ENCODE data around the gene SUZ12. TPM values are rescaled to one million over a fixed set of nuclear protein-coding genes. Genes with fewer than 3 reads are reported as not detected.
"Not testable (repeated sequence)": the region's sequence is repeated elsewhere in the genome, so short reads cannot be mapped to it uniquely, and the experiment has no call there.

The SUZ12 gene
- total RNA-seq, 1 donor from 2014 or later: 23.8 TPM

- no peak for DNase-seq
- no peaks in the 10 kb centered on the region for H3K4me1 Mint-ChIP-seq (ENCODE audit: low read depth, unreplicated experiment)
- H3K36me3 Mint-ChIP-seq (ENCODE audit: unreplicated experiment): no peaks in the 10 kb centered on the region
- H3K9me3 Mint-ChIP-seq (ENCODE audit: unreplicated experiment): peaks cover 2% of the 10 kb centered on the region
- no peak for TF ChIP-seq CTCF (IDR thresholded peaks at IDR 0.05; ENCODE audit: partially characterized antibody, unreplicated experiment)
- H3K27me3 Mint-ChIP-seq (ENCODE audit: unreplicated experiment): no peaks in the 10 kb centered on the region
- H3K4me3 Mint-ChIP-seq (ENCODE audit: unreplicated experiment): no peak overlapping the region
- no peak overlapping the region for H3K27ac Mint-ChIP-seq (ENCODE audit: unreplicated experiment)
These were observed 5.1 kb upstream of the SUZ12 start for GRCh38 chr17:31931756-31932155.

- no peak for DNase-seq
- H3K36me3 Mint-ChIP-seq (ENCODE audit: unreplicated experiment): no peaks in the 10 kb centered on the region
- H3K27ac Mint-ChIP-seq (ENCODE audit: unreplicated experiment): no peak overlapping the region
- H3K27me3 Mint-ChIP-seq (ENCODE audit: unreplicated experiment): no peaks in the 10 kb centered on the region
- peak overlapping the region; percentile 65 for H3K4me3 Mint-ChIP-seq (ENCODE audit: unreplicated experiment)
- H3K9me3 Mint-ChIP-seq (ENCODE audit: unreplicated experiment): peaks cover 6% of the 10 kb centered on the region
- peaks cover 5% of the 10 kb centered on the region for H3K4me1 Mint-ChIP-seq (ENCODE audit: low read depth, unreplicated experiment)
- TF ChIP-seq CTCF (IDR thresholded peaks at IDR 0.05; ENCODE audit: partially characterized antibody, unreplicated experiment): no peak
These were observed 1.3 kb upstream of the SUZ12 start for GRCh38 chr17:31935512-31935911.

- not testable (repeated sequence) for DNase-seq; H3K9me3 Mint-ChIP-seq (ENCODE audit: unreplicated experiment); H3K36me3 Mint-ChIP-seq (ENCODE audit: unreplicated experiment); H3K4me1 Mint-ChIP-seq (ENCODE audit: low read depth, unreplicated experiment); H3K27me3 Mint-ChIP-seq (ENCODE audit: unreplicated experiment)
- Mint-ChIP-seq H3K4me3 (ENCODE audit: unreplicated experiment) (peak overlapping the region; percentile 85), H3K27ac (ENCODE audit: unreplicated experiment) (peak overlapping the region; percentile 80)
These were observed 1.3 kb downstream of the SUZ12 start for GRCh38 chr17:31937926-31938641.

- H3K9me3 Mint-ChIP-seq (ENCODE audit: unreplicated experiment); H3K27me3 Mint-ChIP-seq (ENCODE audit: unreplicated experiment); H3K27ac Mint-ChIP-seq (ENCODE audit: unreplicated experiment); DNase-seq; H3K4me3 Mint-ChIP-seq (ENCODE audit: unreplicated experiment); H3K4me1 Mint-ChIP-seq (ENCODE audit: low read depth, unreplicated experiment); H3K36me3 Mint-ChIP-seq (ENCODE audit: unreplicated experiment): not testable (repeated sequence)
These were observed 5.1 kb downstream of the SUZ12 start for GRCh38 chr17:31941916-31942315.

- H3K4me3 Mint-ChIP-seq (ENCODE audit: unreplicated experiment); H3K4me1 Mint-ChIP-seq (ENCODE audit: low read depth, unreplicated experiment); H3K36me3 Mint-ChIP-seq (ENCODE audit: unreplicated experiment); H3K9me3 Mint-ChIP-seq (ENCODE audit: unreplicated experiment); H3K27me3 Mint-ChIP-seq (ENCODE audit: unreplicated experiment); H3K27ac Mint-ChIP-seq (ENCODE audit: unreplicated experiment); DNase-seq: not testable (repeated sequence)
These were observed 5.6 kb downstream of the SUZ12 start for GRCh38 chr17:31942396-31942795.

GRCh38 chr17:31951953-31952352 lies 15.1 kb downstream of the SUZ12 start:
- not testable (repeated sequence) for H3K4me3 Mint-ChIP-seq (ENCODE audit: unreplicated experiment); DNase-seq; H3K36me3 Mint-ChIP-seq (ENCODE audit: unreplicated experiment); H3K9me3 Mint-ChIP-seq (ENCODE audit: unreplicated experiment); H3K27ac Mint-ChIP-seq (ENCODE audit: unreplicated experiment); H3K27me3 Mint-ChIP-seq (ENCODE audit: unreplicated experiment); H3K4me1 Mint-ChIP-seq (ENCODE audit: low read depth, unreplicated experiment)

- not testable (repeated sequence) for H3K36me3 Mint-ChIP-seq (ENCODE audit: unreplicated experiment); H3K9me3 Mint-ChIP-seq (ENCODE audit: unreplicated experiment)
These were observed 27.3 kb downstream of the SUZ12 start for GRCh38 chr17:31964131-31964530.

More at GRCh38 chr17:31964131-31964530, 27.3 kb downstream of the SUZ12 start:
- H3K4me3 Mint-ChIP-seq (ENCODE audit: unreplicated experiment); H3K4me1 Mint-ChIP-seq (ENCODE audit: low read depth, unreplicated experiment); H3K27ac Mint-ChIP-seq (ENCODE audit: unreplicated experiment); H3K27me3 Mint-ChIP-seq (ENCODE audit: unreplicated experiment); DNase-seq: not testable (repeated sequence)
